GM23338 (cell line): ENCODE measurements around the gene PGPEP1. TPM values are rescaled to one million over a fixed set of nuclear protein-coding genes. Genes with fewer than 3 reads are reported as not detected.

Experiments
- ATAC-seq: fragments of 200-7000 bp; cut with Tn5 transposase; 3 replicates; pipeline ENCODE4 v1.9.1; 2020
- DNase-seq: peaks from one replicate; pipeline ENCODE4 v3.0.0-alpha.2; 2015; ENCODE audit warnings: low spot score
- H2AFZ ChIP-seq: fragments of 200-600 bp; sonication (generic); 2 replicates; pipeline ENCODE4 v1.8.0; 2016; ENCODE audit warnings: antibody characterized with exemption, mild to moderate bottlenecking, moderate library complexity
- H3F3A ChIP-seq: fragments of 200-600 bp; sonication (generic); replicated peaks from 2 replicates; pipeline ENCODE4 v1.8.0; 2017; ENCODE audit warnings: antibody characterized with exemption, mixed run types, low read depth
- H3K27ac ChIP-seq: fragments of 200-600 bp; sonication (generic); 2 replicates; pipeline ENCODE4 v1.6.1; 2016; ENCODE audit warnings: low read depth
- H3K27me3 ChIP-seq: fragments of 200-600 bp; sonication (generic); 2 replicates; pipeline ENCODE4 v1.8.0; 2016; ENCODE audit warnings: mild to moderate bottlenecking, mixed run types, moderate library complexity; ENCODE audit not compliant: insufficient read depth
- H3K36me3 ChIP-seq: fragments of 200-600 bp; sonication (generic); 2 replicates; pipeline ENCODE4 v1.8.0; 2016; ENCODE audit warnings: mild to moderate bottlenecking; ENCODE audit not compliant: insufficient read depth
- H3K4me1 ChIP-seq: fragments of 200-600 bp; sonication (generic); 2 replicates; pipeline ENCODE4 v1.8.0; 2016; ENCODE audit warnings: mild to moderate bottlenecking, moderate library complexity; ENCODE audit not compliant: insufficient read depth
- H3K4me2 ChIP-seq: fragments of 200-600 bp; sonication (generic); 2 replicates; pipeline ENCODE4 v1.7.1; 2017; ENCODE audit warnings: mixed run types
- H3K4me3 ChIP-seq: fragments of 200-600 bp; sonication (generic); 2 replicates; pipeline ENCODE4 v1.6.1; 2016; ENCODE audit warnings: mixed run types
- H3K79me2 ChIP-seq: fragments of 200-600 bp; sonication (generic); replicated peaks from 2 replicates; pipeline ENCODE4 v1.8.0; 2017; ENCODE audit warnings: mild to moderate bottlenecking; ENCODE audit not compliant: insufficient read depth
- H3K9me2 ChIP-seq: fragments of 200-600 bp; sonication (generic); 2 replicates; pipeline ENCODE4 v1.8.0; 2017; ENCODE audit not compliant: insufficient read depth
- H4K20me1 ChIP-seq: fragments of 200-600 bp; sonication (generic); replicated peaks from 2 replicates; pipeline ENCODE4 v1.8.0; 2017; ENCODE audit warnings: mild to moderate bottlenecking; ENCODE audit not compliant: insufficient read depth
- H3K27ac Mint-ChIP-seq: 2 replicates; pipeline ENCODE4 v1.8.0; 2020; ENCODE audit warnings: inconsistent platforms, mild to moderate bottlenecking, moderate library complexity, mixed read lengths
- H3K27me3 Mint-ChIP-seq: 3 replicates; pipeline ENCODE4 v1.8.0; 2022; ENCODE audit warnings: low read depth, mild to moderate bottlenecking, moderate library complexity, mixed read lengths, inconsistent platforms; ENCODE audit not compliant: insufficient read depth, poor library complexity
- H3K36me3 Mint-ChIP-seq: 3 replicates; pipeline ENCODE4 v1.8.0; 2021; ENCODE audit warnings: low read depth, mild to moderate bottlenecking, inconsistent platforms, moderate library complexity, mixed read lengths
- H3K4me1 Mint-ChIP-seq: 3 replicates; pipeline ENCODE4 v1.8.0; 2020; ENCODE audit warnings: mild to moderate bottlenecking, inconsistent platforms, mixed read lengths
- H3K4me3 Mint-ChIP-seq: 3 replicates; pipeline ENCODE4 v1.8.0; 2021; ENCODE audit warnings: moderate library complexity, mild to moderate bottlenecking, inconsistent platforms, mixed read lengths
- H3K9me3 Mint-ChIP-seq: 3 replicates; pipeline ENCODE4 v1.8.0; 2020; ENCODE audit warnings: moderate library complexity, mild to moderate bottlenecking, inconsistent platforms, mixed read lengths
- CREB1 ChIP-seq: fragments of 250-450 bp; sonication (Bioruptor Pico); IDR thresholded peaks from 2 replicates; pipeline ENCODE4 v1.5.0; 2020; ENCODE audit warnings: low read depth, mild to moderate bottlenecking, moderate library complexity
- EZH2 ChIP-seq: fragments of 200-600 bp; sonication (generic); IDR thresholded peaks from one replicate; pipeline ENCODE4 v1.8.0; 2017; ENCODE audit warnings: antibody characterized with exemption, mild to moderate bottlenecking, low read depth; ENCODE audit not compliant: unreplicated experiment
- EZH2phosphoT487 ChIP-seq: fragments of 200-600 bp; sonication (generic); IDR thresholded peaks from one replicate; pipeline ENCODE4 v1.8.1; 2018; ENCODE audit warnings: antibody characterized with exemption; ENCODE audit not compliant: unreplicated experiment
- JUNB ChIP-seq: IDR thresholded peaks from one replicate; pipeline ENCODE4 v1.6.1; 2016; ENCODE audit warnings: antibody characterized with exemption; ENCODE audit not compliant: unreplicated experiment
- NANOG ChIP-seq: IDR thresholded peaks from 2 replicates; pipeline ENCODE4 v1.6.1; 2016; ENCODE audit warnings: antibody characterized with exemption, borderline replicate concordance
- POLR2AphosphoS5 ChIP-seq: IDR thresholded peaks from 2 replicates; pipeline ENCODE4 v1.6.1; 2016; ENCODE audit warnings: antibody characterized with exemption, low read depth
- STAT1 ChIP-seq: IDR thresholded peaks from one replicate; pipeline ENCODE4 v1.6.1; 2016; ENCODE audit warnings: antibody characterized with exemption; ENCODE audit not compliant: unreplicated experiment
- ZNF114 ChIP-seq: fragments of 250-450 bp; sonication (Bioruptor Pico); IDR thresholded peaks from 2 replicates; pipeline ENCODE4 v1.5.0; 2020; ENCODE audit warnings: mild to moderate bottlenecking, moderate library complexity
- ZNF331 ChIP-seq: fragments of 250-450 bp; sonication (Bioruptor Pico); IDR thresholded peaks from 2 replicates; pipeline ENCODE4 v1.5.0; 2020; ENCODE audit warnings: low read depth, mild to moderate bottlenecking, moderate library complexity
- polyA plus RNA-seq: library from polyadenylated mRNA; unstranded; fragments of >200 nt; fragmentation: Nextera tagmentation; extraction: Ambion mirVana; gene quantifications from 2 replicates; pipeline ENCODE4 v1.2.1, GENCODE V29; 2016
- total RNA-seq: library from RNA; depleted of rRNA; stranded (reverse); fragments of >200 nt; shearing (Covaris generic); gene quantifications from 2 replicates; pipeline ENCODE4 v1.2.3, GENCODE V29; 2014
- TF ChIP-seq, protein P1 (sequence below), 2 experiments: fragments of 200-600 bp in 1 of 2; sonication (generic) in 1 of 2; conservative IDR thresholded peaks; 2 replicates each; pipeline versions ENCODE4 v1.5.1 to v1.6.1; 2016 to 2017; ENCODE audit warnings: antibody characterized with exemption in 2 of 2, low read depth in 2 of 2, mild to moderate bottlenecking in 2 of 2, moderate library complexity in 1 of 2
- TF ChIP-seq, protein P2 (sequence below): IDR thresholded peaks from one replicate; pipeline ENCODE4 v1.6.1; 2018; ENCODE audit warnings: antibody characterized with exemption; ENCODE audit not compliant: unreplicated experiment
- TF ChIP-seq, protein P3 (sequence below): fragments of 250-450 bp; sonication (Bioruptor Pico); IDR thresholded peaks from 2 replicates; pipeline ENCODE4 v1.5.0; 2020; ENCODE audit warnings: mild to moderate bottlenecking, moderate library complexity
- TF ChIP-seq, protein P4 (sequence below): IDR thresholded peaks from 2 replicates; pipeline ENCODE4 v1.6.1; 2016; ENCODE audit warnings: antibody characterized with exemption

The PGPEP1 gene
- total and polyA plus RNA-seq, 2 experiments from 2014 or later, result 15.5 to 18.9 TPM

DNA sequence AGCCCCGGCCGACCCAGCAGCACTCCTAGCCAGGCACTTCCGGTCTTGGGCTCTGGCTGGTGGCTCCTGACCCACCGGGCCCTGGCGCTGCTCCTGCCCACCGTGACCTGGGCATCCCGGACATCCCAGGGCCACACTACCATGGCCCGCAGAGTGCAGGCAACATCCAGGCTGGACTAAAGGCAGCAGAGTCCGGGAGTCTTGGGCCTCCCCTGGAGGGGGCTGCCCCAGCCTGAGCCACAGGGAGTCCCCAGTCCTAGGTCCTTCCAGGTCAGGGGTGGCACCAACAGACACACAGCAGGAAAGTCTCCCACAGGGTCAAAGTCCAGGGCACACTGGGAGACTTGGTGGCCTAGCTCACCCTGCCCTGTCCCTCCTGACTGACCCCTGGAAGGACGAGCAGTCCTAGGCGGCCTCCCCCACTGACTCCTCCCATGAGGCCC, 28.3 kb upstream of the PGPEP1 start:
- no peak for ATAC-seq
- Histone ChIP-seq H4K20me1 (peaks cover 4% of the 10 kb centered on the region), H2AFZ (no peak overlapping the region), H3K27me3 (no peaks in the 10 kb centered on the region), H3K27ac (no peak overlapping the region; the same call in 1 of the 2 replicates), H3K4me3 (no peak overlapping the region), H3K79me2 (peaks cover 13% of the 10 kb centered on the region; the same call in 1 of the 2 replicates), H3K4me2 (no peak overlapping the region), H3K36me3 (peaks cover 17% of the 10 kb centered on the region; the same call in 1 of the 2 replicates), H3K4me1 (no peaks in the 10 kb centered on the region), H3K9me2 (no peaks in the 10 kb centered on the region), H3F3A (0 out of 2 replicates have a peak, but pooled peaks cover 5% of the 10 kb centered on the region)
- Mint-ChIP-seq H3K4me3 (no peak overlapping the region), H3K9me3 (no peaks in the 10 kb centered on the region), H3K4me1 (peaks cover 6% of the 10 kb centered on the region), H3K27me3 (peaks cover 10% of the 10 kb centered on the region), H3K36me3 (peaks cover 54% of the 10 kb centered on the region), H3K27ac (no peak overlapping the region)
- TF ChIP-seq, protein P1, sequence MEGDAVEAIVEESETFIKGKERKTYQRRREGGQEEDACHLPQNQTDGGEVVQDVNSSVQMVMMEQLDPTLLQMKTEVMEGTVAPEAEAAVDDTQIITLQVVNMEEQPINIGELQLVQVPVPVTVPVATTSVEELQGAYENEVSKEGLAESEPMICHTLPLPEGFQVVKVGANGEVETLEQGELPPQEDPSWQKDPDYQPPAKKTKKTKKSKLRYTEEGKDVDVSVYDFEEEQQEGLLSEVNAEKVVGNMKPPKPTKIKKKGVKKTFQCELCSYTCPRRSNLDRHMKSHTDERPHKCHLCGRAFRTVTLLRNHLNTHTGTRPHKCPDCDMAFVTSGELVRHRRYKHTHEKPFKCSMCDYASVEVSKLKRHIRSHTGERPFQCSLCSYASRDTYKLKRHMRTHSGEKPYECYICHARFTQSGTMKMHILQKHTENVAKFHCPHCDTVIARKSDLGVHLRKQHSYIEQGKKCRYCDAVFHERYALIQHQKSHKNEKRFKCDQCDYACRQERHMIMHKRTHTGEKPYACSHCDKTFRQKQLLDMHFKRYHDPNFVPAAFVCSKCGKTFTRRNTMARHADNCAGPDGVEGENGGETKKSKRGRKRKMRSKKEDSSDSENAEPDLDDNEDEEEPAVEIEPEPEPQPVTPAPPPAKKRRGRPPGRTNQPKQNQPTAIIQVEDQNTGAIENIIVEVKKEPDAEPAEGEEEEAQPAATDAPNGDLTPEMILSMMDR (conservative IDR thresholded peaks at IDR 0.05; ENCODE audit: low read depth in 2 of 2), result no peak
- TF ChIP-seq, protein P2, sequence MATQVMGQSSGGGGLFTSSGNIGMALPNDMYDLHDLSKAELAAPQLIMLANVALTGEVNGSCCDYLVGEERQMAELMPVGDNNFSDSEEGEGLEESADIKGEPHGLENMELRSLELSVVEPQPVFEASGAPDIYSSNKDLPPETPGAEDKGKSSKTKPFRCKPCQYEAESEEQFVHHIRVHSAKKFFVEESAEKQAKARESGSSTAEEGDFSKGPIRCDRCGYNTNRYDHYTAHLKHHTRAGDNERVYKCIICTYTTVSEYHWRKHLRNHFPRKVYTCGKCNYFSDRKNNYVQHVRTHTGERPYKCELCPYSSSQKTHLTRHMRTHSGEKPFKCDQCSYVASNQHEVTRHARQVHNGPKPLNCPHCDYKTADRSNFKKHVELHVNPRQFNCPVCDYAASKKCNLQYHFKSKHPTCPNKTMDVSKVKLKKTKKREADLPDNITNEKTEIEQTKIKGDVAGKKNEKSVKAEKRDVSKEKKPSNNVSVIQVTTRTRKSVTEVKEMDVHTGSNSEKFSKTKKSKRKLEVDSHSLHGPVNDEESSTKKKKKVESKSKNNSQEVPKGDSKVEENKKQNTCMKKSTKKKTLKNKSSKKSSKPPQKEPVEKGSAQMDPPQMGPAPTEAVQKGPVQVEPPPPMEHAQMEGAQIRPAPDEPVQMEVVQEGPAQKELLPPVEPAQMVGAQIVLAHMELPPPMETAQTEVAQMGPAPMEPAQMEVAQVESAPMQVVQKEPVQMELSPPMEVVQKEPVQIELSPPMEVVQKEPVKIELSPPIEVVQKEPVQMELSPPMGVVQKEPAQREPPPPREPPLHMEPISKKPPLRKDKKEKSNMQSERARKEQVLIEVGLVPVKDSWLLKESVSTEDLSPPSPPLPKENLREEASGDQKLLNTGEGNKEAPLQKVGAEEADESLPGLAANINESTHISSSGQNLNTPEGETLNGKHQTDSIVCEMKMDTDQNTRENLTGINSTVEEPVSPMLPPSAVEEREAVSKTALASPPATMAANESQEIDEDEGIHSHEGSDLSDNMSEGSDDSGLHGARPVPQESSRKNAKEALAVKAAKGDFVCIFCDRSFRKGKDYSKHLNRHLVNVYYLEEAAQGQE, result no peak
- TF ChIP-seq ZNF114 (CRISPR knock-in tag) (no peak), EZH2phosphoT487 (no peak), CREB1 (CRISPR knock-in tag) (no peak), EZH2 (no peak), JUNB (no peak), STAT1 (no peak), NANOG (no peak), ZNF331 (no peak), POLR2AphosphoS5 (no peak)
- TF ChIP-seq, protein P3, sequence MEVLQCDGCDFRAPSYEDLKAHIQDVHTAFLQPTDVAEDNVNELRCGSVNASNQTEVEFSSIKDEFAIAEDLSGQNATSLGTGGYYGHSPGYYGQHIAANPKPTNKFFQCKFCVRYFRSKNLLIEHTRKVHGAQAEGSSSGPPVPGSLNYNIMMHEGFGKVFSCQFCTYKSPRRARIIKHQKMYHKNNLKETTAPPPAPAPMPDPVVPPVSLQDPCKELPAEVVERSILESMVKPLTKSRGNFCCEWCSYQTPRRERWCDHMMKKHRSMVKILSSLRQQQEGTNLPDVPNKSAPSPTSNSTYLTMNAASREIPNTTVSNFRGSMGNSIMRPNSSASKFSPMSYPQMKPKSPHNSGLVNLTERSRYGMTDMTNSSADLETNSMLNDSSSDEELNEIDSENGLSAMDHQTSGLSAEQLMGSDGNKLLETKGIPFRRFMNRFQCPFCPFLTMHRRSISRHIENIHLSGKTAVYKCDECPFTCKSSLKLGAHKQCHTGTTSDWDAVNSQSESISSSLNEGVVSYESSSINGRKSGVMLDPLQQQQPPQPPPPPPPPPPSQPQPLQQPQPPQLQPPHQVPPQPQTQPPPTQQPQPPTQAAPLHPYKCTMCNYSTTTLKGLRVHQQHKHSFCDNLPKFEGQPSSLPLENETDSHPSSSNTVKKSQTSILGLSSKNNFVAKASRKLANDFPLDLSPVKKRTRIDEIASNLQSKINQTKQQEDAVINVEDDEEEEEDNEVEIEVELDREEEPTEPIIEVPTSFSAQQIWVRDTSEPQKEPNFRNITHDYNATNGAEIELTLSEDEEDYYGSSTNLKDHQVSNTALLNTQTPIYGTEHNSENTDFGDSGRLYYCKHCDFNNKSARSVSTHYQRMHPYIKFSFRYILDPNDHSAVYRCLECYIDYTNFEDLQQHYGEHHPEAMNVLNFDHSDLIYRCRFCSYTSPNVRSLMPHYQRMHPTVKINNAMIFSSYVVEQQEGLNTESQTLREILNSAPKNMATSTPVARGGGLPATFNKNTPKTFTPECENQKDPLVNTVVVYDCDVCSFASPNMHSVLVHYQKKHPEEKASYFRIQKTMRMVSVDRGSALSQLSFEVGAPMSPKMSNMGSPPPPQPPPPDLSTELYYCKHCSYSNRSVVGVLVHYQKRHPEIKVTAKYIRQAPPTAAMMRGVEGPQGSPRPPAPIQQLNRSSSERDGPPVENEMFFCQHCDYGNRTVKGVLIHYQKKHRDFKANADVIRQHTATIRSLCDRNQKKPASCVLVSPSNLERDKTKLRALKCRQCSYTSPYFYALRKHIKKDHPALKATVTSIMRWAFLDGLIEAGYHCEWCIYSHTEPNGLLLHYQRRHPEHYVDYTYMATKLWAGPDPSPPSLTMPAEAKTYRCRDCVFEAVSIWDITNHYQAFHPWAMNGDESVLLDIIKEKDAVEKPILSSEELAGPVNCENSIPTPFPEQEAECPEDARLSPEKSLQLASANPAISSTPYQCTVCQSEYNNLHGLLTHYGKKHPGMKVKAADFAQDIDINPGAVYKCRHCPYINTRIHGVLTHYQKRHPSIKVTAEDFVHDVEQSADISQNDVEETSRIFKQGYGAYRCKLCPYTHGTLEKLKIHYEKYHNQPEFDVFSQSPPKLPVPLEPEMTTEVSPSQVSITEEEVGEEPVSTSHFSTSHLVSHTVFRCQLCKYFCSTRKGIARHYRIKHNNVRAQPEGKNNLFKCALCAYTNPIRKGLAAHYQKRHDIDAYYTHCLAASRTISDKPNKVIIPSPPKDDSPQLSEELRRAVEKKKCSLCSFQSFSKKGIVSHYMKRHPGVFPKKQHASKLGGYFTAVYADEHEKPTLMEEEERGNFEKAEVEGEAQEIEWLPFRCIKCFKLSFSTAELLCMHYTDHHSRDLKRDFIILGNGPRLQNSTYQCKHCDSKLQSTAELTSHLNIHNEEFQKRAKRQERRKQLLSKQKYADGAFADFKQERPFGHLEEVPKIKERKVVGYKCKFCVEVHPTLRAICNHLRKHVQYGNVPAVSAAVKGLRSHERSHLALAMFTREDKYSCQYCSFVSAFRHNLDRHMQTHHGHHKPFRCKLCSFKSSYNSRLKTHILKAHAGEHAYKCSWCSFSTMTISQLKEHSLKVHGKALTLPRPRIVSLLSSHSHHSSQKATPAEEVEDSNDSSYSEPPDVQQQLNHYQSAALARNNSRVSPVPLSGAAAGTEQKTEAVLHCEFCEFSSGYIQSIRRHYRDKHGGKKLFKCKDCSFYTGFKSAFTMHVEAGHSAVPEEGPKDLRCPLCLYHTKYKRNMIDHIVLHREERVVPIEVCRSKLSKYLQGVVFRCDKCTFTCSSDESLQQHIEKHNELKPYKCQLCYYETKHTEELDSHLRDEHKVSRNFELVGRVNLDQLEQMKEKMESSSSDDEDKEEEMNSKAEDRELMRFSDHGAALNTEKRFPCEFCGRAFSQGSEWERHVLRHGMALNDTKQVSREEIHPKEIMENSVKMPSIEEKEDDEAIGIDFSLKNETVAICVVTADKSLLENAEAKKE (CRISPR knock-in tag), result no peak
- TF ChIP-seq, protein P4, sequence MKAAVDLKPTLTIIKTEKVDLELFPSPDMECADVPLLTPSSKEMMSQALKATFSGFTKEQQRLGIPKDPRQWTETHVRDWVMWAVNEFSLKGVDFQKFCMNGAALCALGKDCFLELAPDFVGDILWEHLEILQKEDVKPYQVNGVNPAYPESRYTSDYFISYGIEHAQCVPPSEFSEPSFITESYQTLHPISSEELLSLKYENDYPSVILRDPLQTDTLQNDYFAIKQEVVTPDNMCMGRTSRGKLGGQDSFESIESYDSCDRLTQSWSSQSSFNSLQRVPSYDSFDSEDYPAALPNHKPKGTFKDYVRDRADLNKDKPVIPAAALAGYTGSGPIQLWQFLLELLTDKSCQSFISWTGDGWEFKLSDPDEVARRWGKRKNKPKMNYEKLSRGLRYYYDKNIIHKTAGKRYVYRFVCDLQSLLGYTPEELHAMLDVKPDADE, result no peak
- no peak for DNase-seq
